Osteoblast (primary cell): Measurements from ENCODE around the gene DLGAP1. TPM values are rescaled to one million over a fixed set of nuclear protein-coding genes. Genes with fewer than 3 reads are reported as not detected.

Experiments
- DNase-seq: peaks from one replicate; pipeline ENCODE4 v3.0.0; 2011; ENCODE audit warnings: low spot score, mixed read lengths; ENCODE audit not compliant: insufficient read length; ENCODE audit errors: missing footprints
- H2AFZ ChIP-seq: 2 replicates; pipeline ENCODE4 v1.6.0; 2011; ENCODE audit warnings: mild to moderate bottlenecking, low read length
- H3K27ac ChIP-seq: 2 replicates; pipeline ENCODE4 v1.5.1; 2011; ENCODE audit warnings: mild to moderate bottlenecking, low read depth, low read length, moderate library complexity
- H3K27me3 ChIP-seq: 2 replicates; pipeline ENCODE4 v1.6.0; 2012; ENCODE audit warnings: mild to moderate bottlenecking, control low read depth, inconsistent platforms, low read length, moderate library complexity; ENCODE audit not compliant: insufficient read depth
- H3K36me3 ChIP-seq: 2 replicates; pipeline ENCODE4 v1.5.1; 2011; ENCODE audit warnings: mild to moderate bottlenecking, low read length, control low read depth, moderate library complexity; ENCODE audit not compliant: insufficient read depth
- H3K4me1 ChIP-seq: 2 replicates; pipeline ENCODE4 v1.5.1; 2011; ENCODE audit warnings: mild to moderate bottlenecking, low read length, control low read depth, moderate library complexity; ENCODE audit not compliant: insufficient read depth
- H3K4me2 ChIP-seq: 2 replicates; pipeline ENCODE4 v1.6.0; 2011; ENCODE audit warnings: mild to moderate bottlenecking, low read length; ENCODE audit not compliant: insufficient read depth
- H3K4me3 ChIP-seq: fragments of 200-600 bp; sonication (generic); 3 replicates; pipeline ENCODE4 v1.5.1; 2012; ENCODE audit warnings: mild to moderate bottlenecking, low read length, inconsistent platforms; ENCODE audit not compliant: insufficient read depth
- H3K79me2 ChIP-seq: 2 replicates; pipeline ENCODE4 v1.6.0; 2012; ENCODE audit warnings: mild to moderate bottlenecking, low read length, control low read depth, inconsistent platforms; ENCODE audit not compliant: insufficient read depth
- H3K9me3 ChIP-seq: 2 replicates; pipeline ENCODE4 v1.5.1; 2011; ENCODE audit warnings: low read depth, low read length, control low read depth
- H4K20me1 ChIP-seq: 2 replicates; pipeline ENCODE4 v1.6.0; 2012; ENCODE audit warnings: mild to moderate bottlenecking, low read length, control low read depth; ENCODE audit not compliant: insufficient read depth
- small RNA-seq: library from RNA; depleted of rRNA; stranded (forward); fragments of <200 nt; gene quantifications from one replicate; pipeline ENCODE3, GENCODE V24; 2012
- total RNA-seq: library from RNA; depleted of rRNA; stranded (reverse); fragments of >200 nt; gene quantifications from 2 replicates; pipeline ENCODE4 v1.2.3, GENCODE V29; 2012
- TF ChIP-seq, protein P1 (sequence below): IDR thresholded peaks from 2 replicates; pipeline ENCODE4 v1.5.1; 2011; ENCODE audit warnings: mild to moderate bottlenecking, low read depth, low read length, moderate library complexity; ENCODE audit errors: extremely low read depth

DLGAP1 gene
- total RNA-seq, 1 donor = not detected

DNA sequence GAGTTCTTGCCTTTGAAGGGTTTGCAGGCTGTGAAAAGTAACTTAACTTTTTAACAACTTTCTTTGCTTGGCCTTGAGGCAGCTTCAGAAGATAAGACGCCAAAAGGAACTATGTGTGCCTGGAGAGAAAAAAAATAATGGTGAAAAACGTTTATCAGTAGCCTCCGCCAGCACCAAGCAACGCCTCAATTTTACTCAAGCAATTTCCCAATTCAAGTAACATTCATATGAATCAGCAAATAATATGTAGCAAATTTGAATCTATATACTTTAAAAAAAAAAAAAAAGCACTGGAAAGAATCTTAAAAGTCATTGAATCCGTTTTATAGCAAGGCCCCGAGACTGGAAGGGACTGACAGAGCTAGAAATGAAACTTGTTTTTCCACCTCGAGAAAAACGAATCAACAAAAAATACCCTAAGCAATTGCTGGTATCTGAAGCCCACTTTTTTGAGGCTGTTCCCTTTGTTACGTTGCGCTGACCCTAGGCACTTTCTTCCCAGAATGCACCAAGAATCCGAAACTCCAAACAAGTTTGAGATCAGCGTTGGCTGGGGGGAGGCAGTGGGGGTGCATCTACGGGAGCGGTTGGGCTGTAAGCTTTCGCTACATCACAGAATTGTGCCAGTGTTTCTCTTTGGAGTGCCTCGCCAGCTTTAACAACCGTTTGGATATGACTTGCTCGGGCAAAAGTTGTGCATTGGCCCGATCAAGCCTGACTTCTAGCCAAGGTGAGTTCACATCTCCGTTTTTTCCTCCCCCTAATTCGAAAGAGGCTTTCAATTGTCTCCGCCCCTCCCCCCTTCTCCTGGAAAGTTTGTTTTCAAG, 1007.8 kb downstream of the DLGAP1 start:
- Histone ChIP-seq H3K4me2 (peak overlapping the region; percentile 98), H2AFZ (peak overlapping the region; percentile 79), H3K27me3 (no peaks in the 10 kb centered on the region), H3K27ac (peak overlapping the region; percentile 100), H4K20me1 (no peaks in the 10 kb centered on the region), H3K79me2 (peaks cover 26% of the 10 kb centered on the region), H3K36me3 (no peaks in the 10 kb centered on the region), H3K4me3 (peak overlapping the region; percentile 92), H3K9me3 (no peaks in the 10 kb centered on the region), H3K4me1 (peaks cover 18% of the 10 kb centered on the region)
- TF ChIP-seq, protein P1, sequence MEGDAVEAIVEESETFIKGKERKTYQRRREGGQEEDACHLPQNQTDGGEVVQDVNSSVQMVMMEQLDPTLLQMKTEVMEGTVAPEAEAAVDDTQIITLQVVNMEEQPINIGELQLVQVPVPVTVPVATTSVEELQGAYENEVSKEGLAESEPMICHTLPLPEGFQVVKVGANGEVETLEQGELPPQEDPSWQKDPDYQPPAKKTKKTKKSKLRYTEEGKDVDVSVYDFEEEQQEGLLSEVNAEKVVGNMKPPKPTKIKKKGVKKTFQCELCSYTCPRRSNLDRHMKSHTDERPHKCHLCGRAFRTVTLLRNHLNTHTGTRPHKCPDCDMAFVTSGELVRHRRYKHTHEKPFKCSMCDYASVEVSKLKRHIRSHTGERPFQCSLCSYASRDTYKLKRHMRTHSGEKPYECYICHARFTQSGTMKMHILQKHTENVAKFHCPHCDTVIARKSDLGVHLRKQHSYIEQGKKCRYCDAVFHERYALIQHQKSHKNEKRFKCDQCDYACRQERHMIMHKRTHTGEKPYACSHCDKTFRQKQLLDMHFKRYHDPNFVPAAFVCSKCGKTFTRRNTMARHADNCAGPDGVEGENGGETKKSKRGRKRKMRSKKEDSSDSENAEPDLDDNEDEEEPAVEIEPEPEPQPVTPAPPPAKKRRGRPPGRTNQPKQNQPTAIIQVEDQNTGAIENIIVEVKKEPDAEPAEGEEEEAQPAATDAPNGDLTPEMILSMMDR = no peak
- DNase-seq = peak; percentile 67

Small RNA genes lying within 50 kb of the gene (small RNA-seq; reads per million reads assigned to genes)
- not detected for gene AP005208.1
- not detected for gene AP005403.1
- gene MIR6718 = not detected
- gene RN7SL39P = not detected
- gene RNU6-831P = not detected
